HL-60 (cell line): Measurements from ENCODE around the gene B3GNT9.

Source experiments
- CTCF ChIP-seq: IDR thresholded peaks from one replicate; pipeline ENCODE4 v1.5.1; 2011; ENCODE audit warnings: low read length, control low read depth, inconsistent platforms; ENCODE audit not compliant: insufficient read depth
- REST ChIP-seq: IDR thresholded peaks from 2 replicates; pipeline ENCODE4 v1.6.1; 2012; ENCODE audit warnings: low read depth; ENCODE audit not compliant: insufficient replicate concordance

- no peak for TF ChIP-seq CTCF
- no peak for TF ChIP-seq REST
Measured at GRCh38 chr16:67120025-67120424, 30.8 kb downstream of the B3GNT9 start.
